ENCODE data around the gene CAMSAP1. TPM values are rescaled to one million over a fixed set of nuclear protein-coding genes. Genes with fewer than 3 reads are reported as not detected.
A peak's percentile ranks its signal among the peaks of the same experiment; 100 is the strongest.

CAMSAP1 gene
- total and polyA plus RNA-seq, 5 experiments from 2014 or later: 0.61 to 32.0 (median 2.4) TPM

- POLR2A ChIA-PET: no interaction called here
- no peak for ATAC-seq
- peaks cover 0 to 35% (median 4%) of the 10 kb centered on the region in 3 donors for H3K36me3 Mint-ChIP-seq
- H3K4me1 Mint-ChIP-seq: peaks cover 15 to 42% (median 23%) of the 10 kb centered on the region in 4 donors
- no peaks in the 10 kb centered on the region for H3K9me3 Mint-ChIP-seq
- no peak overlapping the region for H3K4me3 Mint-ChIP-seq
- H3K27me3 Mint-ChIP-seq: no peaks in the 10 kb centered on the region
- no peak for DNase-seq
- peak overlapping the region in 3 of 10 donors; percentile 18 to 66 (median 51) for H3K27ac Mint-ChIP-seq
Observed at GRCh38 chr9:135877791-135878527, 29.4 kb downstream of the CAMSAP1 start.

GRCh38 chr9:135876936-135877335, 30.4 kb downstream of the CAMSAP1 start:
- Mint-ChIP-seq H3K4me1 (peaks cover 18 to 48% (median 27%) of the 10 kb centered on the region in 4 donors), H3K9me3 (no peaks in the 10 kb centered on the region), H3K27ac (peak overlapping the region in 3 of 10 donors; percentile 0 to 51 (median 42)), H3K36me3 (peaks cover 0 to 30% (median 4%) of the 10 kb centered on the region in 3 donors), H3K27me3 (no peaks in the 10 kb centered on the region), H3K4me3 (no peak overlapping the region)
- DNase-seq: no peak
- no peak for ATAC-seq
- POLR2A ChIA-PET: interaction anchor here (0.6 to 0.7 kb wide), 2 partner anchors 24 to 41 kb away, joined by 3 to 4 read pairs; no protein-coding TSS in a partner anchor

GRCh38 chr9:135874859-135875258, 32.5 kb downstream of the CAMSAP1 start:
- Mint-ChIP-seq H3K9me3 (no peaks in the 10 kb centered on the region), H3K36me3 (peaks cover 0 to 21% (median 2%) of the 10 kb centered on the region in 3 donors), H3K27me3 (no peaks in the 10 kb centered on the region), H3K4me1 (peaks cover 18 to 48% (median 27%) of the 10 kb centered on the region in 4 donors), H3K4me3 (no peak overlapping the region), H3K27ac (no peak overlapping the region)
- DNase-seq: no peak
- ATAC-seq: no peak
- POLR2A ChIA-PET: no interaction called here

- peaks cover 0 to 11% (median 0%) of the 10 kb centered on the region in 3 donors for H3K36me3 Mint-ChIP-seq
- peak overlapping the region in 1 of 10 donors; percentile 44 for H3K27ac Mint-ChIP-seq
- peaks cover 15 to 24% (median 21%) of the 10 kb centered on the region in 4 donors for H3K4me1 Mint-ChIP-seq
- no peak overlapping the region for H3K4me3 Mint-ChIP-seq
- no peak for ATAC-seq
- H3K9me3 Mint-ChIP-seq: no peaks in the 10 kb centered on the region
- POLR2A ChIA-PET: no interaction called here
- no peak for DNase-seq
- no peaks in the 10 kb centered on the region for H3K27me3 Mint-ChIP-seq
Observed at GRCh38 chr9:135869909-135870308, 37.4 kb downstream of the CAMSAP1 start.

GRCh38 chr9:135865531-135865930, 41.8 kb downstream of the CAMSAP1 start:
- Mint-ChIP-seq H3K9me3 (no peaks in the 10 kb centered on the region), H3K27me3 (no peaks in the 10 kb centered on the region), H3K36me3 (peaks cover 0 to 20% (median 5%) of the 10 kb centered on the region in 3 donors), H3K4me3 (no peak overlapping the region), H3K4me1 (peaks cover 15 to 24% (median 19%) of the 10 kb centered on the region in 4 donors), H3K27ac (peak overlapping the region in 1 of 10 donors; percentile 17)
- ATAC-seq: no peak
- POLR2A ChIA-PET: no interaction called here
- no peak for DNase-seq

- no peaks in the 10 kb centered on the region for H3K9me3 Mint-ChIP-seq
- POLR2A ChIA-PET: interaction anchor here (0.6 kb wide), 1 partner anchor 43 kb away, joined by 3 read pairs; the partner anchor contains the start of gene CAMSAP1
- DNase-seq (peak; percentile 38 to 83 (median 59)), ATAC-seq (peak in 1 of 2 donors; percentile 35)
- H3K27me3 Mint-ChIP-seq: no peaks in the 10 kb centered on the region
- H3K36me3 Mint-ChIP-seq: peaks cover 0 to 23% (median 5%) of the 10 kb centered on the region in 3 donors
- peaks cover 14 to 24% (median 19%) of the 10 kb centered on the region in 4 donors for H3K4me1 Mint-ChIP-seq
- no peak overlapping the region for H3K4me3 Mint-ChIP-seq
- H3K27ac Mint-ChIP-seq: peak overlapping the region in 1 of 10 donors; percentile 8
Observed at GRCh38 chr9:135864447-135865049, 42.8 kb downstream of the CAMSAP1 start.

- POLR2A ChIA-PET: no interaction called here
- ATAC-seq (no peak), DNase-seq (no peak)
- Mint-ChIP-seq H3K36me3 (peaks cover 0 to 30% (median 5%) of the 10 kb centered on the region in 3 donors), H3K4me3 (no peak overlapping the region), H3K27ac (no peak overlapping the region), H3K27me3 (no peaks in the 10 kb centered on the region), H3K4me1 (peaks cover 14 to 23% (median 20%) of the 10 kb centered on the region in 4 donors), H3K9me3 (no peaks in the 10 kb centered on the region)
Observed at GRCh38 chr9:135862809-135863208, 44.5 kb downstream of the CAMSAP1 start.

- Mint-ChIP-seq H3K4me3 (no peak overlapping the region), H3K27ac (peak overlapping the region in 2 of 10 donors; percentile 28 to 53), H3K36me3 (peaks cover 0 to 48% (median 5%) of the 10 kb centered on the region in 3 donors), H3K9me3 (no peaks in the 10 kb centered on the region), H3K27me3 (no peaks in the 10 kb centered on the region), H3K4me1 (peaks cover 0 to 8% (median 6%) of the 10 kb centered on the region in 4 donors)
- POLR2A ChIA-PET: no interaction called here
- DNase-seq (no peak), ATAC-seq (no peak)
Observed at GRCh38 chr9:135858491-135859185, 48.7 kb downstream of the CAMSAP1 start.

- Mint-ChIP-seq H3K36me3 (peaks cover 0 to 49% (median 5%) of the 10 kb centered on the region in 3 donors), H3K4me1 (peaks cover 0 to 8% (median 6%) of the 10 kb centered on the region in 4 donors), H3K9me3 (no peaks in the 10 kb centered on the region), H3K27ac (no peak overlapping the region), H3K4me3 (no peak overlapping the region), H3K27me3 (no peaks in the 10 kb centered on the region)
- no peak for DNase-seq
- ATAC-seq: no peak
- POLR2A ChIA-PET: no interaction called here
Observed at GRCh38 chr9:135857843-135858242, 49.5 kb downstream of the CAMSAP1 start.

- Mint-ChIP-seq H3K27ac (peak overlapping the region in 2 of 10 donors; percentile 35 to 62), H3K36me3 (peaks cover 0 to 51% (median 5%) of the 10 kb centered on the region in 3 donors)
Observed at GRCh38 chr9:135857371-135857786, 50.0 kb downstream of the CAMSAP1 start.

GRCh38 chr9:135851748-135852147, 55.6 kb downstream of the CAMSAP1 start:
- POLR2A ChIA-PET: no interaction called here
- H3K27ac Mint-ChIP-seq: no peak overlapping the region
- no peaks in the 10 kb centered on the region for H3K27me3 Mint-ChIP-seq
- no peaks in the 10 kb centered on the region for H3K9me3 Mint-ChIP-seq
- ATAC-seq (no peak), DNase-seq (no peak)
- H3K4me3 Mint-ChIP-seq: no peak overlapping the region
- H3K36me3 Mint-ChIP-seq: peaks cover 0 to 61% (median 6%) of the 10 kb centered on the region in 3 donors
- H3K4me1 Mint-ChIP-seq: peaks cover 6 to 11% (median 8%) of the 10 kb centered on the region in 4 donors

More at GRCh38 chr9:135857371-135857786, 50.0 kb downstream of the CAMSAP1 start:
- no peaks in the 10 kb centered on the region for H3K27me3 Mint-ChIP-seq
- POLR2A ChIA-PET: no interaction called here
- peaks cover 0 to 8% (median 6%) of the 10 kb centered on the region in 4 donors for H3K4me1 Mint-ChIP-seq
- DNase-seq (no peak), ATAC-seq (no peak)
- no peak overlapping the region for H3K4me3 Mint-ChIP-seq
- H3K9me3 Mint-ChIP-seq: no peaks in the 10 kb centered on the region

- DNase-seq: no peak
- Mint-ChIP-seq H3K4me3 (no peak overlapping the region), H3K9me3 (no peaks in the 10 kb centered on the region), H3K27me3 (no peaks in the 10 kb centered on the region), H3K36me3 (peaks cover 0 to 61% (median 16%) of the 10 kb centered on the region in 3 donors), H3K27ac (no peak overlapping the region), H3K4me1 (peaks cover 6 to 12% (median 8%) of the 10 kb centered on the region in 4 donors)
- ATAC-seq: no peak
- POLR2A ChIA-PET: no interaction called here
Observed at GRCh38 chr9:135850737-135851136, 56.6 kb downstream of the CAMSAP1 start.

Measured in naive thymus-derived CD8-positive, alpha-beta T cell (primary cell).